NCI-H187 (cell line): ENCODE measurements around the gene ADAMTS15.

ENCODE experiments used
- DNase-seq, 2 experiments: peaks; one replicate each; lab custom pipeline; 2025; lab: John Stamatoyannopoulos, UW

ADAMTS15 gene

GRCh38 chr11:130418756-130419155 lies 29.7 kb upstream of the ADAMTS15 start:
- no peak for DNase-seq

- DNase-seq = no peak
These were observed 27.8 kb upstream of the ADAMTS15 start for GRCh38 chr11:130420478-130421198.

GRCh38 chr11:130421199-130421585 lies 27.3 kb upstream of the ADAMTS15 start:
- DNase-seq = no peak

GRCh38 chr11:130421697-130422096 lies 26.7 kb upstream of the ADAMTS15 start:
- no peak for DNase-seq

- DNase-seq = no peak
These were observed 26.0 kb upstream of the ADAMTS15 start for GRCh38 chr11:130422251-130422995.

GRCh38 chr11:130423541-130424142 lies 24.8 kb upstream of the ADAMTS15 start:
- DNase-seq = no peak

GRCh38 chr11:130424613-130425140 lies 23.8 kb upstream of the ADAMTS15 start:
- DNase-seq = no peak

GRCh38 chr11:130425156-130425555 lies 23.3 kb upstream of the ADAMTS15 start:
- DNase-seq = no peak

- DNase-seq = no peak
These were observed 22.1 kb upstream of the ADAMTS15 start for GRCh38 chr11:130426223-130426836.

GRCh38 chr11:130426837-130427341 lies 21.6 kb upstream of the ADAMTS15 start:
- no peak for DNase-seq

- no peak for DNase-seq
These were observed 20.7 kb upstream of the ADAMTS15 start for GRCh38 chr11:130427581-130428315.

GRCh38 chr11:130428316-130429119 lies 19.9 kb upstream of the ADAMTS15 start, which contains the start of gene ADAMTS8:
TSS of gene ADAMTS8 (minus strand) at chr11:130428609. CDS start at chr11:130428286, 323 bp downstream.
- DNase-seq = no peak

- no peak for DNase-seq
These were observed 19.2 kb upstream of the ADAMTS15 start for GRCh38 chr11:130429120-130429681.

- DNase-seq = no peak
These were observed 18.5 kb upstream of the ADAMTS15 start for GRCh38 chr11:130429983-130430382.

- peak in 1 of 2 experiments; percentile 14 for DNase-seq
These were observed 17.1 kb upstream of the ADAMTS15 start for GRCh38 chr11:130431331-130431773.

- no peak for DNase-seq
These were observed 16.6 kb upstream of the ADAMTS15 start for GRCh38 chr11:130431801-130432200.

GRCh38 chr11:130433357-130433756 lies 15.1 kb upstream of the ADAMTS15 start:
- no peak for DNase-seq

GRCh38 chr11:130434521-130435223 lies 13.8 kb upstream of the ADAMTS15 start:
- peak; percentile 14 to 32 for DNase-seq

- DNase-seq = no peak
These were observed 12.8 kb upstream of the ADAMTS15 start for GRCh38 chr11:130435671-130436070.
